ENCODE measurements around the gene CABCOCO1.
A peak's percentile ranks its signal among the peaks of the same experiment; 100 is the strongest.

The CABCOCO1 gene, protein sequence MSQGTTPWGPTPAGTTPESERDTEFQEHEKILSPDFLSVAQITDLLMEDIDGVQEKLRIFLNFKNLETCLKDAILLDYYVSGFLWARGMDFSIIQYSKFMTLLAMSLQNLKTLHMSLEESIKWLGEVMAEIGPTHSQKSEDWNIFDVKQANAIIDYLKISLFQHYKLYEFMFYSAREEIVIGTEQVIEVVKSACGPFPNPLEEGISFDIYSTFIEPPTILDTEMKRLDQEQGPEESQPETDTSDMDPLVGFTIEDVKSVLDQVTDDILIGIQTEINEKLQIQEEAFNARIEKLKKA

DNA sequence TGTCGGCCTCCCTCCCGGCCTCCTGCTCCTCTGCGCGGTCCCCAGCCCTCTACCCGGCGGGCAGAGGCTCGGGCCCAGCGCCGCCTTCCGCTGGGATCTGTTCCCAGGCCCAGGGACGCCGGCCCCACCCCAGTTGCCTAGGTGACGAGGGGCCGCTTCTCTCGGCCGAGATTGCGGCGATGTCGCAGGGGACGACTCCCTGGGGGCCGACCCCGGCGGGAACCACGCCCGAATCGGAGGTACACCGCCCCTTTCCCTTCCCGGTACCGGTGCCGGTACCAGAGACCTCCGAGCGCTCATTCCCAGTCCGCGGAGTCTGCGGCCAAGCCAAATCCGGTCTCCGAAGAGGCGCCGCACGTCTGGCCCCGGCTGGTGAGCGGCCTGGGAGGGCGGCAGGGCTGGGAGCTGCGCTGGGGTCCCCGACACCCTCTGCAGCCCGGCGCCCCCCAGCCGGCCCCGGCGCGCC, at the start of gene CABCOCO1:
TSS of gene CABCOCO1 (plus strand) at position 136 of the 466 bp plus-strand sequence. CDS start at position 180, 44 bp downstream.
- DNase-seq = peak in 1 of 2 experiments; percentile 2

DNA sequence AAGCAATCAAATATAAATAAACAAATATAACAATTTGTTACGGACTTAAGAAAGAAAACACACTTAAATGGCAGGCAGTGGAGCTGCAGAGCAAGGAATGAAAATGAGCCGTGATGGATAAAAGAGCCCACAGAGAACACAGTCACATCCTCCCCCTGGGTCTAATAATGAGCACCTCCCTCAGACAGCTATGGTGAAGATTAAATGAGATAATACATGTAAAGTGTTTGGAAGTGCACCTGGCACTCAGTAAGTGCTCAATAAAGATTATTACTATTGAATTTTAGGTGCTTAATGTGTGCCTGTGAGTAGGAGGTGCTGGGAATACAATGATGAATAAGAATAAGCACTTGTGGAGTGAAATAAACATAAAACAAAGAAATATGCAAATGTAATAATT, 49.1 kb upstream of the CABCOCO1 start:
- no peak for DNase-seq

DNA sequence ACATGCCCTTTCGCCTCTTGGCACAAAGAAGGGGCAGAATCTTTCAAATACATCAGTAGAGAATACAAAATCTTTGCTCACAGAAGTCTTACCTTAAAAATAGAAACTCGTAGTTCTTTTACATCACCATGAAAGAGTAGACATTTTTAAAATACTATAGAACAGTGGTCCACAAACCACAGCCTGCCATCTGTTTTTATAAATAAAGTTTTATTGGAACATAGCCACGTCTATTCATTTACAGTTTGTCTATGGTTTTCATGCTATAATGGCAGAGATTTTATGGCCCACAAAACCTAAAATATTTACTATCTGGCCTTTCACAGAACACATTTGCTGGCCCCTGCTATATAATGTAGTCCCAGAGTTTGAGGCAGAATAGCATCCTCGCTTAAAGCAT, 46.1 kb upstream of the CABCOCO1 start:
- DNase-seq = no peak

DNA sequence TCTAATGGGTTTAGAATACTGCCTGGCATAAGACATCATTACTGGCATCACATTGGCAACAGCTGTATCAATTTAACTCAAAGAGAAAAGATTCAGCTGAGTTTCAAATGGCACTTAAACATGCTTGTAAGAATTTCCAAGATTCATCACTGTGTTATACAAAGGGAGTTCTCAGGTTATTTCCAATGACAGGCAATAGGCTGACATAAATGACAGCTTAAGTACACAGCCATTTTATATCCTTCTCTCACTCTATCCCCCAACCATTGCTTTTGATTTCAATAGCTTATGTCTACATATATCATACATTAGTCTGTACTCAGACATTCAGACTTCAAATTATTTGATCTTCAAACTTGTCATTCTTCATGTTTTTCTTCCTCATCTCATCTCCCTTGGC, 45.5 kb upstream of the CABCOCO1 start:
- no peak for DNase-seq

DNA sequence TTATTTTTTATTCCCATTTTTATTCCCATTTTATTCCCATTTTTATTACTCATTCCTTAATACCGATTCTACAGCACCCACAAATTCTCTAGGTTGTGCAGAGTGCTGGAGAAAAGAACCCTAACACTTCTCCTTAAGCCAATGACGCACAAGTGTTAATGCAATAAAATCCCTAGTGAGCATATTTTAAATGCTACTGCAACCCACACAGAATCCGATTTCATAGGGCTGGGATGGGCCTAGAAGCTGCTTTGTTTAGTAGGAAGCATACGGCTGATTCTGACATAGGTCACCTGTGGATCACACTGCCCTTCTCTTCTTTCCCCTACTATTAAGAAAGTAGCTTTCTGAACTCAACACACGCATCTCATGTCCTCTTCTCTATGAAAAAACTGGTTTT, 45.1 kb upstream of the CABCOCO1 start:
- DNase-seq = no peak

DNA sequence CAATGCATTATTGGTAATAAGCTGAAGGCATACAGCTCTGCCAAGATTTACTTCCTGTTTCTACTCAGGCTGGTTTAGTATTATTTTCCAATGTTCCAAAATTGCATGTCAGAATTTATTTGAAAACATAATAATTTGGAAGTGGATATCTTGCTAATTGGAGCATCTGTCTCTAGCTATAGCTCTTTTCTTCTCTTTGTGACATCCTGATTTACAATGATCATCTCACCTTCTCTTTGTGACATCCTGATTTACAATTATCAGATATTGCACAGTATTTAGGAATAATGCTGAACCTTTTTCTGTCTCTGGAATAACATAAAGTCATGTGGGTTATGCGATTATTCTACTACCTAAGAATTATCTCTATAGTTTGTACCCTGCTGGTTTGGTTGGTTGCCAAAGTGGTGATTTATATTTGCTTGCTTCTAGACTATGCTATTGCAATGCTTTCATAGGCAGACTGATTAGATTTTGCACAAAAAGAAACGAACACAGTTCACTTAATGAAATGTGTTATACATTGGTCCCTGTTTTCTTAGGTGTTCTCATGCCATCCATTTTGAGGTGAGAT, 44.3 kb upstream of the CABCOCO1 start:
- DNase-seq = no peak

DNA sequence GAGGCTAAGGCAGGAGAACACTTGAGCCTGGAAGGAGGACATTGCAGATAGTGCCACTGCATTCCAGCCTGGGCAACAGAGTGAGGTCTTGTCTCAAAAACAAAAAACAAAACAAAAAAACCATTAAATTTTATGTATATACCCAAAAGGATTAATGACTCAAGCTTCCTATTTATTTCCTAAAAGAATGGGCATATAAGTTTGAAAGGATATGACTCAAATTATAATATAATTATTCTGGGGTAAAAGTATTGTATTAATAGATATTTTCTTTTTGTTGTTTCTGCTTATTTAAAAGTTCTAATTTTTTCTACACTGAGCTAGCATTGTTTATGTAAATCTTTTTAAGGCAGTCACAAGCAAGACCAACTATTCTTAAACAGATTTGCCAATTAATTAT, 42.2 kb upstream of the CABCOCO1 start:
- no peak for DNase-seq

DNA sequence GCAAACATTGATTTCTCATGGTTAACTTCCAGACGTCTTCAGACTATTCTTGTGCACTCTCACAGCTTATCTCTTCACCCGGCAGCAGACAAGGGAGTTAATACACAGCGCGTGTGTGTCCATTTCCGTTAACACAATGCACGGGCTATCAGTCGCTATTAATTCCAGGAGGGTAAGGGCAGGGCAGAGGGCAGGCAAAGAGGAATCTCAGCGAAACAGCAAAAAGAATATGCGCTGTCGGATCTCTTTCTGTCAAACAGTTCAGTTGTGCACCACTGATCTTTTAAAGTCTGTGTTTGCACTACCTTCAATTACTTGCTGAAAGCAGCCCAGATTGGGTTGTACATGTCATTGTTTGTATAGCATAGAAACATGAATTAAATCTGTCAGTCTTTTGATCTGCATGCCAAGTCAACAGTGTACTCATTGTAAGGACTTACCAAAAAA, 41.1 kb upstream of the CABCOCO1 start:
- no peak for DNase-seq

DNA sequence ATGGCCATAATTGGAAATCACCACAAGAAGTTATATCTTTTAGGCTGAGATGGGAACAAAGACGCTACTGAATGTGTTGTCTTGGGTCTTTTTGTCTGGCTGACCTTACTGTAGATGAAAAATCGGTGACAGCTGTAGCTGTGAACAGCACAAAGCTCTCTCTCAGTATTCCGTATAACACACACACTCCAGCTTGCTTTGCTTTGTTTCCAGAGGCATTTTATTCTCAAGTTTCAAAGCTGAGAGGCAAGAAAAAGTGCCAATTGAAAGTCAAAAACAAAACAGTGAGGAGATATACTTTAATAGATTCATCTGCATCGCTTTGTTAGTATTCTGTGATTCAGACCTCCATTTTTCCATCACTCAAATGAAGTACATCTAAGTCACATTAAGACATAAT, 39.6 kb upstream of the CABCOCO1 start:
- DNase-seq = no peak

DNA sequence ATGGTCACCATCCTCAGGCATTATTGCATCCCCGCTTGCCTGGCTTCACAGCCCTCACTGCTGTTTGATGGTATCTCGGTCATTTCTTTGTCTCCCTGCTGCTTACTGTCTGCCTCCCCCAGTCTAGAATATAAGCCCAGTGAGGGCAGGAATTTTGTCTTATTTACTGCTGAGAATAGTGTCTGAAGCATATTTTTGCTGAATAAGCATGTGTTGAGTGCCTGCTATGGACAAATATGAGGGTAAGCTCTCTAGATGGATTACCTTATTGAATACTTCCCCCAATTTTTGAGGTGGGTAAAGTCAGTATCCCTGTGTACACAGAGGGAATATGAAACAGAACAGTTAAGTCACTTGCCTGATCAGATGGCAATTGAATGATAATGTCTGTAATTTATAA, 36.5 kb upstream of the CABCOCO1 start:
- no peak for DNase-seq

DNA sequence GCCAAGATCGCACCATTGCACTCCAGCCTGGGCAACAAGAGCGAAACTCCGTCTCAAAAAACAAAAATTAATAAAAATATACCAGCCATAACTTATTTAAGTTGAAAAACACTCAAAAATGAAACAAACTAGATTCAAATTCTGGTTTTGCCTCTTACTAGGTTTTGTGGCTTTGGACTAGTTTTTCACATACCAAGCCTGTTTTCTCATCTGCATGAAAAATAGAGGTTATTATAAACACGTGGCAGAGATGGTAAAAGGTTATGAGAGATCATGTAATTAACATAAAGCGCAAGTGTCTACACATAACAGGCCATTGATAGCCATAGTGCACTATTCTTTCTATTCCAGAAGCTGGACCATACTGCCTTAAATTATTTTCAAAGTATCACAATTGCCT, 35.5 kb upstream of the CABCOCO1 start:
- DNase-seq = no peak

DNA sequence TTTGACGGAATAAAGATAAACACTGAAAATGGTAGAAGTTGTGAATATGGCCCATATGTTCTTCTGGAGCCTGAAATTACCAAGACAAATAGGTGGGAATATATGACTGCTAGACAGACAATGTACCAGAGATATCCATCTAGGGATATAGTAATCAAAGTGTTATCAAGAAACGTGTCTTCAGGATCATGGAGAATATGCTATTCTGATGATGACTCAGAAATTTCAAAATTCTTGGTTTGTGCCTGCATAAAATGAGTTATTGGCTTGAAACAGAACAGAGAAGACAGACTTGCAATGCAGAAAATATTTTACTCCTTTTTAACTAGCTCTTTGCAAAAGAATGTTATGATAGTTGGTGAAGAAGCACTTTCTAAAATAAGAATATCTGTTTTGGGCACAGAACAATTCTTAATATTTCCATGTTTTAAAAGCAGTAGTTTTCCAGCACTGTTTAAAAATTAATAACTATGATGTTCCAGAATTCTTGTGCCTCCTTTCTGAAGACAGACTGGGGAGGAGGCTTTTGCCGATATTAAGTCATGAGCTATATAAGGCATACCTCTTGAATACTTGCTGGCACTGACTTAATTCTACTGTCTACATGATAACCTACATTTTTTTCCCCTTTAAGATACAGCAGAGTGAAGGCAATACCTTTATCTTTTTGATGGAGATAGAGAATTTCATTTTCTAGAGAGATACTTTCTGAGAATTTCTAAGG, 34.4 kb upstream of the CABCOCO1 start:
- no peak for DNase-seq

DNA sequence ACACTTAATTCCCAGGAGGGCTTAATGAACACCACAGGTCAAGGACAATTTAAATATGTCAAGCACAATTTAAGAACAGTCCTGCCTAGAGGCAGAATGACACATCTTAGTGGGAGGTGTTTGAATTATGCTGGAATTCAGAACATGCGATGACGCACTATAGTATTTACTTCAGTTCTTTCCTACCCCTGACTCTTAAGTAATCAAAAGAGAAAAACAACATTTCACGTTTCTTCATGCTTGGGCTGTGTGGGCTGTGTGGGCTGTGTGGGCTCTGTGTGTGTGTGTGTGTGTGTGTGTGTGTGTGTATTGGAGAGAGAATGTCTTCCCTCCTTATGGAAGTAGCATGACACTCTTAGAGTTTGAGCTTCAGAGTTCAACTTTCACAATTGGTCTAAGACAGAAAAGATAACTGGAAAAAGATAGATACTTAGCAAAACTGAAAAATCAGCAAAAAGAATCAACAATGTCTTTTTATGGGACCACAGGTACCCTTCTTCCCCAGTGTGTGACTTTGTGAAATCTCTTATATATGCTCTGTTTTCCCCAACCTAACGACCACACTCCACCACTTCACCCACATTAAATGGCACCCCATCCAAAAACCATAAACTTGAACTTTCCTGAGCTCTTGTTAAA, 33.7 kb upstream of the CABCOCO1 start:
- no peak for DNase-seq

DNA sequence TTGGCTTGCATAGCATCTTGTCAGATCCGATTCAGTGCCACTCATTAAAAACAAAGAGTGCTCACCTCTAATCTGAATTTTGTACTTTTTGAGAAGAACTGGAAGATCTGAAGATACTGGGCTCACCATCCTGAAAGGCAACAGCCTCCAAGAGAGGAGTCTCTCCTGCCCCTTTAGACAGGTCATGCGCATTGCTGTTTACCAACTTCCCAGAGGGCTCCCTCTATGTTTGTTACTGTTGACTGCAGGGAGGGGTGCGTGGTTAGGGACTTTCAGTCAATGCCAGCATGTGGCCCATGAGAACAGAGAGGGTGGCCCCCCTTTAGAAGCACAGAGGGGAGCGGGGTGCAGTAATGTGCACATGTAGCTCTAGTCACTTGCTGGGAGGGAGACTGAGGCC, 33.2 kb upstream of the CABCOCO1 start:
- DNase-seq = no peak

DNA sequence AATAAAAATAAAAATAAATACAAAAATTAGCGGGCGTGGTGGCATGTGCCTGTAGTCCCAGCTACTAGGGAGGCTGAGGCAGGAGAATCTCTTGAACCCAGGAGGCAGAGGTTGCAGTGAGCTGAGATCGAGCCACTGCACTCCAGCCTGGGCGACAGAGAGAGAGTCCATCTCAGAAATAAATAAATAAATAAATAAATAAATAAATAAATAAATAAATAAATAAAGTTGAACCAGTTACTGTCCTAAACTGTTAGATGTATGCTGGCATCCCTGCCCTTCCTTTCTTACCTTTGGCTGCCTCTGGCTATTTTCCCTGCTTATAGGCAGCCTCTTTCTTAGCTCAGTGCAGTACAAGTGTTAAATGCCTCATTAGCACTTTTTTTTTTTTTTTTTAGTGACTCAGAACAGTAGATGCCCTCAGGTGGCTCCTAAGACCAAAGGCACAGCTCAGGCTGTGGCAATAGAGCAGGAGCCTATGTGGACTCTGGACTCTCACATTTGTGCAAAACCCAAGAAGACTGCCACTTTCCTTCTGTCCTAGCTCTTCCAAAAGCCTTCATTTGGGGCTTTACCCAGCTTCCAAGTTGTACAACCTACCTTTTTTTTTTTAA, 30.6 kb upstream of the CABCOCO1 start:
- DNase-seq = no peak

DNA sequence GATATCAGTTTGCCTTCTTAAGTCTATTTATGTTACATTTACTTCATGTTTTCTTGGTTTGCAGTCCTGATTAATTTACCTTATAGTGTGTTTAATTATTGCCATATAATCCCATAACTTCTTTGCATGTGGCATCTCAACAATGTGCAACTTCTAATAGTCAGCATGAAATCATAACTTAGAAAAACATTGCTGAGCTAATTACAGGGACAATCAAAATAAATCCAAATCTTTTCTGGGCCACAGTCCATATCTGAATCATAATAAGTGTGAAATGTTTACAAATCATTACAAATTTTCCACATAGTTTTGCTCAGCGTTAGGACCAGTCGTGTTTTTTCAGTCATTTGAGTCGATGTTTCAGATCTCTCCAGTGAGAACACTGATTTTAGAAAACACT, 29.1 kb upstream of the CABCOCO1 start:
- no peak for DNase-seq

DNA sequence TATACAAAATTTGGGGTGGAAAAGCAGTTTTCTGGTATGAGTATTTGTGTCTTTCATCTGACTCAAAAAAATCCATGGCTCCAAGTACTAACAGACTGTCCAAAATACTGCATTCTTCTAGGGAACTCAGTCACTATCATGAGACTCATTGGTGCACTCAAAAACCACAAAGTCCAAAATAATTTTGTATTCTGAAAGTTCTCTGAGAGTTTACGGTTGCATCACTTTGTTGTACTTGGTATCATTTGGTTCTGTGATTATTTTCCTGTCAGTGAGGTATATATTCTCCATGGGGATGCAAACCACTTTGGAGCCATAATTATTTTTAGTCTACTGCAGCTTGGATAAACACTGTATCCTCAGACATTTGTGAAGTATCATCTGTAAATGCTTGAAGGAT, 28.0 kb upstream of the CABCOCO1 start:
- no peak for DNase-seq

DNA sequence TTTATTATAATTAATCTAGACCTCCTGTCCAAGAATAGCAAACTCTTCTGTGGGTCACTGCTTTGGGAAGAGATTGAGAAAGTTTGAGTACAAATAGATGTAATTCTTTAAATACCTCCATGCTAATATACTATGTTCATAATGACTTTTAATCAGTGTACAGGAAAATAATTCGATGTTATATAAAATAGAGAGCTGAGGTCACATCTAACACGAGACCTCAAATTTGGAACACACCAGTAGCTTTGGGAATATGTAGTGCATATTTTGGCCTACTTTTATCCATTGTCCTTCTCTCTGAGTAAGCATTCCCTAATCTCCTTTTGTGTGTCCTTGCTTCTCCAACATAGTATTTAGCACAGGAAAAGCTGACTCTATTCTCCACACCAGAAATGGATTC, 27.3 kb upstream of the CABCOCO1 start:
- DNase-seq = no peak

DNA sequence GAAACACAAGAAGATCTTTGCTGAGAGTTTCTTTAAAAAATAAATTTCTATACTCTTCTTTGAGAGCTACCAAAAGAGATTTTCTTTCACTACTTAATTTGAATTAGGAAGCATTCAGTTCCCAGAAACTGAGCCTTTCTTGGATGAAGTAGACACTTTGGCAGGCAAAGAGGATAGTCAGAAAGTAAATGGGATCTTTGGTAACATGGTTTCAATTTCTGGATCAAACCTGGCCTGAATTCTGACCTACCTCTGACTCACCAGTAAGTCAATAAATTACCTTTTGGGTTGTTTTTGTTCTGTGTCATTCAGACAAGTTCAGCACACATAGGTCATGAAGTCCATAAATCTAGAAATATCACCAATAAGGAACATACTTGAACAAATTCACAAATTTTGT, 26.8 kb upstream of the CABCOCO1 start:
- DNase-seq = no peak

DNA sequence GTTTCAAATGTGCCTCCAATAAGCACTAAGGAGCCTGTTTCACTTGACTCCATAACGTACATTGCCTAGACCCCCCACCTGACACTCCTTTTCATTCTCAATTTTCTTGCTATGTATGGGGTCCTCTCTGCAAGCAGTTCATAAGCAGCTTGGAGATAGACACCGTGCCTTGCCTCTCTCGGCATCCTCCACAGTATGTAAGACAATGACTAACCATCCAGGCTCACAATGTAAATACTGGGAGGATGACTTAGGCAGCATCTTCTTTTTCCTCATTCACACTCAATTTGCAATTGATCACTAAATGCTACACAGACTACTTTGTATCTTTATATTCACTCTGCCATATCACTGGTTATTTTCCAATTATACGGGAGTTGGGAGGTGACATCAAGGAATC, 22.8 kb upstream of the CABCOCO1 start:
- no peak for DNase-seq

DNA sequence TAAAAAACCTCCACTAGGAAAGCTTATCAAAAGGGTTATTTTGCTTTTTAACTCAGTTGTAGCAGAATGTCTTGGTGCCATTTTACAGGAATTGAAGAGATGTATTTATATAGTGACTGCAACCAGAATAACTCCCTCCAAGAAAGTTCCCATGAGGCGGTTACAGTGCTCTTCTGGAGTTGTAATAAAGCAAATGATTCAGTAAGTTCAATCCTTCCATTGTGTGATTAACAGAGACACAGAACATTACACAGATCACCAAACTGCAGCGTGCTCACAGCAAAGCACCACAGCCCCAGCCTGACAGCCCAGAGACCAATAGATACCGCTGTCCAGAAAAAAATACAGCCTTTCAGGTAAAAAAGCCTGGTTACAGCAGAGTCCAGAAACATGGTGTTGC, 21.9 kb upstream of the CABCOCO1 start:
- no peak for DNase-seq

DNA sequence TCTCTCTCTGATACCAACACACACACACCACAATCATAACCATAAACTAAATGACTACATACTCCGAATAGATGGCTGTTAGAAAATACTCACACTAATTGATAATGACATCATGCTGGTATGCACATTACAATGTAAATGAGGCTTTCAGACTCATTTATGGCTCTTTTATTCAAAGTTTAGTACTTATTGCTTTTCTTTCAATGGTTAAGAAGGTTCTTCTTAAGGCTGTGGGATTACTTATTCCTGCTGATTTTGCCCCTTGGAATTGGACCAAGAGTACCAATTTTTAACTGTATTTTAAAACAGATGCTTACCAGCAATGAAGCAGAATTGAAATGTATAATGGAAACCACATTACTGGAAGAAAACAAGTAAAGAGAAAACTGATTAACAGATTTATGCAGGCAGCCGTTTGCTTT, 20.6 kb upstream of the CABCOCO1 start:
- no peak for DNase-seq

DNA sequence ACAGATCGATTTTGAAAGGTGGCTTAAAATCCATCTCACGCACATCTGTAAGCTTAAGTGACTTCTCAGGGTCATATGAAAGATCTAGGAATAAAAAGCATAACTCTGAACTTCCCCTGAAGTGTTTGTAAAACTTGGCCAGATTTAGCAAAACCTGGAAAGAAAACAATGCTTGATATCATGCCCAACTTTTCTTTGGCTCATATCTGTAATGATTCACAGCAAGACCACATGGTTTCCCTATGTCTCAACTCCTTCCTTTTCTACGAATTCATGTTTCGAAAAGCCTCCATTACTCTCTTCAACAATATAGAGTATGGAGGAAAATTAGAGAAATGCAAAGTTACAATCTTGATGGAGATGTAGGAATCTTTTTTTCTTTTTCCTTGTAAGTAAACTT, 20.1 kb upstream of the CABCOCO1 start:
- DNase-seq = no peak
